GM12892 (cell line): ENCODE measurements around the gene HBS1L.

Experiments
- DNase-seq: peaks from one replicate; pipeline ENCODE4 v3.0.0; 2011; ENCODE audit not compliant: insufficient read length
- FAIRE-seq: peaks from 2 replicates; lab custom pipeline; 2011; peaks lifted over from hg19 to GRCh38; lab: Jason Lieb, UNC
- POLR2A ChIP-seq: IDR thresholded peaks from 2 replicates; pipeline ENCODE4 v1.6.1; 2011; ENCODE audit warnings: low read depth, low read length, control low read depth
- POLR2AphosphoS5 ChIP-seq: IDR thresholded peaks from 2 replicates; pipeline ENCODE4 v1.6.1; 2011; ENCODE audit warnings: low read depth, low read length, control low read depth
- TAF1 ChIP-seq: IDR thresholded peaks from 2 replicates; pipeline ENCODE4 v1.6.1; 2011; ENCODE audit warnings: low read depth, mild to moderate bottlenecking, control low read depth, low read length, borderline replicate concordance

The HBS1L gene

GRCh38 chr6:134979142-134979541 lies 75.5 kb downstream of the HBS1L start:
- TF ChIP-seq TAF1, result no peak
- no peak for TF ChIP-seq POLR2A
- TF ChIP-seq POLR2AphosphoS5, result no peak
- FAIRE-seq (peak; percentile 99), DNase-seq (no peak)

DNA sequence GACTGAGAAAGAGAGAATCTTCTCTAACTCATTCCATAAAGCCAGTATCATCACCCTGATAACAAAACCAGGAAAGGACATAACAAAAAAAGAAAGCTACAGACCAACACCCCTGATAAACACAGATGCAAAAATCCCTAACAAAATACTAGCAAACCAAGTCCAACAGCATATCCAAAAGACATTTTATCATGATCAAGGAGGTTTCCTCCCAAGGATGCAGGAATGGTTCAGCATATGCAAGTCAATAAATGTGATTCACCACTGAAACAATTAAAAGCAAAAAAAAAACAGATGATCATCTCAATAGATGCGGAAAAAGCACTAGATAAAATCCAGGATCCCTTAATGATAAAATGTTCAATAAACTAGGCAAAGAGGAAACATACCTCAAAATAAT lies 80.3 kb downstream of the HBS1L start:
- peak; percentile 53 for FAIRE-seq
- no peak for DNase-seq
- TF ChIP-seq POLR2A (no peak), TAF1 (no peak)

DNA sequence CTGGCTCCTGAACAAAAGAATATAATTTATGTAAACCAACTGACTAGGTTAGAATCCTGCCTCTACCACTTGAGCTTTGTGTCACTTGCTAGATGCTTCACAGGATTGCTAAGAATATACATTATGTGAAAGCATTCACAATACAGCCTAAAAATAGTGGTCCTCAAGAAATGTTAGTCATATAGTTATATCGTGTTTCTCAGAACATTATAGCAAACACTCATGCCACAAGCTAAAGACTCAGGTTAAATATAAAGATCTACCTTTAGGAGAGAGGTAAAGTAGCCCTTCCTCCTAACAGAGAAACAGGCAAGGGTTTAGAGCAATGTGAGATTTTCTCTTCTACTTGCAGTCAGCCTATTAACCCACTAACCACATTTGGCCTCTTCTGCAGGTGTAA lies 86.9 kb downstream of the HBS1L start:
- no peak for TF ChIP-seq TAF1
- no peak for TF ChIP-seq POLR2AphosphoS5
- no peak for TF ChIP-seq POLR2A
- DNase-seq (no peak), FAIRE-seq (peak; percentile 77)

DNA sequence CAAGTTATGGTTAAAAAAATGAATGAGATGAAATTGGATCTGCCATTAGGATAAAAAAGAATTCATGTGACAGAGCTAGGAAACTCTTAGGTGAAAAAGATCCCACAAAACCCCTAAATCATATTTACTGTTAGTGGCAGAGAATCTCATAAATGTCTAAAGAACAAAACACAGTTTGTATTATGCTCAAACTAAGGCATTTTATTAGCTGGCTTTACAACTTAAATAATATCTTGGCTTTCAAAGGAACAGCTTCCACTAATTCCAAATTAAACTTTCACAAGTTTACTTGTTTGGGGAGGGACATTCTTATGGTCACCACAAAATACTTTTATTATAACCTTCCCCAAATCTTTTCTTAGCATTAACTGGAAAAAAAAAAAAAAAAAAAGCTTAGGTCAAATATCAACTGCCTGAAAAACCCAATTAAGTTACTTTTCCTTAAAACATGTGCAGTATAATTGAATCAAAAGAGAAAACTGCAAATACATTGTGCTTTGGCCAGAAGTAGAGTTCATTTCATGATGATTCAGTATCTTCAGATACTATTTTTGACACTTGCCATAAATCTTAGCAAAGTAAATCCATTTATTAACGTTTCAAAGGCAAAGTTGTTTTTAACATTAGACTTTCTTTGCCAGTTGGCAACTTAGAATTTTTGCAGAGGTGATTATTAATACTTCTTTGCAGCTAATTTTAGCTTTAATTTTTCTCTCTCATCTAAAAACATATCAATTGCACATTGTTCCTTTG lies 90.0 kb downstream of the HBS1L start:
- TF ChIP-seq TAF1, result no peak
- DNase-seq, result no peak
- no peak for FAIRE-seq

DNA sequence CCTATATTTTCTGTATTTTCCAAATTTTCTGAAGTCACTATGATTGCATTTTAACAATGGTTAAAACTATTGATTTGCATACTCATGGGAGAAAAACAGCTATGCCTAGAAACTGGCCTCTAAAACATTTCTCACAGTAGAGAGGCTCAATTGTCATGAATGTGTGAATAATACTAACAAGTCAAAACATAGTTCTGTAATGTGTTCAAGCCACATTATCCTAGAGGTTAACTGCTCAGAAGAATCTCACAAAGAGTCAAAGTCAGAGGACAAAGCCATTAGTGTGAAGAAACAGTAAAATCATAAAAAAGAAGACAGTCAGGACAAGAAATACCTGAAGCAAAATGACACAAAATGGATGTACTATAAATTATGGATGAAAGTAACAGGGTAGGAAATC lies 92.2 kb downstream of the HBS1L start:
- DNase-seq, result no peak
- no peak for FAIRE-seq
- no peak for TF ChIP-seq POLR2A
- TF ChIP-seq POLR2AphosphoS5, result no peak
- no peak for TF ChIP-seq TAF1

- FAIRE-seq (no peak), DNase-seq (no peak)
Observed at GRCh38 chr6:134961366-134961765, 93.3 kb downstream of the HBS1L start.

DNA sequence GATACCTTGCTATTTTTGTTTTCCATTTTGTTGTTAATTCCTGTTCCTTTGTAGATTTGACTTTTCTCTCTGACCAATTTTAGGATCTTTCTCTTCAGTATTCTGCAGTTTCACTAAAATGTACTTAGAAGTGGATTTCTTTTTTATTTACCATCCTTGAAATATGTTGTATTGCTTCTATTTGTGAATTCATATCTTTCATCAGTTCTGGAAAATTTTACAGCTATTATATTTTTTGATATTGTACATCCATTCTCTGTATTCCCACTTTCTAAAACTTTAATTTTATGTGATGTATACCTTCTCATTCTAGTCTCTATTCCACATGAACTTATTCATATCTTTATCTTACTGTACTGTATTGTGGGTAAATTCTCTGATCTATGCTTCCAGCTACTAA lies 95.0 kb downstream of the HBS1L start:
- FAIRE-seq (no peak), DNase-seq (no peak)
- TF ChIP-seq POLR2AphosphoS5 (no peak), POLR2A (no peak), TAF1 (no peak)

More at GRCh38 chr6:134961366-134961765, 93.3 kb downstream of the HBS1L start:
- no peak for TF ChIP-seq TAF1
- TF ChIP-seq POLR2A, result no peak
- no peak for TF ChIP-seq POLR2AphosphoS5

DNA sequence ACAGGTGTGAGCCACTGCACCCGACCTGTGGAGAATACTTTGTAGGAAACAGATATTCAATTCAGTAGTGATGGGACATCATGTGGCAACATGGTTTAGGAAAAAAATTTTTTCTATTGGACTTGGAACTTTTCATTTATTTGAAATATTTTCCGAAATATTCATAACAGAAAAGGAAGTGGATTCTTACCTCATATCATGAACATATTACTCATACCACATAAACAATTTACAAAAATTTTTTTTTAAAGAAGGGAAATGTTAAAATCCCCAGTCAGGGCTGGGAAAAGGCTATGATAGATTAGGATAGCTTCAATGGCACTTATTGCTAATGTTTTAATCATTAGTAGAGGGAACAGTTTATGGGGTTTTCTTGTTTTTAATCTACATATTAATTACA lies 97.9 kb downstream of the HBS1L start:
- no peak for FAIRE-seq
- TF ChIP-seq POLR2AphosphoS5, result no peak
- no peak for TF ChIP-seq TAF1
- TF ChIP-seq POLR2A, result no peak
- no peak for DNase-seq

DNA sequence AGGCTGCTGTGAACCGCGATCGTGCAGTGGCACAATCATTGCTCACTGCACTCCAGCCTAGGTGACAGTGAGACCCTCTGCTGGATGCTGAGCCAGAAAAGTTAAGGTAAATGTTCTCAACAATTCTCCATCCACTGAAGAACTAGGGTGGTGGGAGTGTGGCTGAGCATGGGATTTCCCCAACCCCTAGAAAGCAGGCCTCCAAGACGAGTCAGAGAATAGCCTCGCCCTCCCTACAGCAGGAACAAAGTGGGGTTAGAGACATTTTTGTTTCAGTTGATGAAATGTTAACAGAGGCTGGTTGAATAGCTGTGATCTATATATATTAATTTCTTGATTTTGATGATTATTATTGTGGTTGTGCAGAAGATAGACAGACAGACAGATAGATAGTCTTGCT lies 98.6 kb downstream of the HBS1L start:
- no peak for FAIRE-seq
- DNase-seq, result no peak
- no peak for TF ChIP-seq POLR2AphosphoS5
- no peak for TF ChIP-seq TAF1
- no peak for TF ChIP-seq POLR2A

DNA sequence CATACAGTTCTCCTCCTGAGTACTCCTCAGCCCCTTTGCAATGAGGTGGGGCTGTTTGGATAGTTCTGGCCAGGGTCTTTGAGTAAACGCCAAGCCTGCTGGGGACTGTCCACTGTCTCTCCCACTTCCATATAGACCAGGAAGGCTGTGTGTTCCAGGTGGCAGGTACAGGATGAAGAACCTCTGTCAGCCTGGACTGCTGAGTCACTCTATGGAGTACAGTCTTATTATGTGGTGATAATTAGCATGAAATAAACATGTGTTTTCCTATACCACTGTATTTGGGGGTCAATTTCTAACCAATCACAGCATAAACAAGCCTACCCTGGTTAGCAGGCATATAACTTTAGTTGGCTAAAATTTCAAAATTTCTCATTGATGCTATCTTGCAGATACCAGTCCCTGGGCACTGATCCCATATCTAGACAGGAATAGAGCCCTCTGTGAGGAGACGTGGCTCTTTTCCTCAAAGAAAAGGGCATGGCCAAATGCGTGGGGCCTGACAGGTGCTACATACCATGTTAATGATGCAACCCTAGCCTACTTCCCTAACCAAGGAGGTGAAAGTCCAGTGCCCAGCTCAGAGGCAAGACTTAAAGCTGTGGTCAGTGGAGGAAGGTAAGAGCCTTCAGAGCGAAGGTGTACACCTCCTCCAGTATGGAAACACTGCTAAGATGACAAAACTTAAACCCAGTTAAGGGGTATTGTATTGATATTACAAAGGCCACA lies 100.2 kb downstream of the HBS1L start:
- no peak for DNase-seq
- no peak for TF ChIP-seq TAF1
- no peak for TF ChIP-seq POLR2AphosphoS5
- no peak for TF ChIP-seq POLR2A

GRCh38 chr6:134951494-134952263 lies 102.9 kb downstream of the HBS1L start:
- FAIRE-seq, result no peak
- no peak for TF ChIP-seq TAF1
- TF ChIP-seq POLR2A, result no peak
- no peak for TF ChIP-seq POLR2AphosphoS5
- DNase-seq, result no peak

More for the DNA sequence above, 100.2 kb downstream of the HBS1L start:
- FAIRE-seq, result no peak
